HCT116 (cell line): ENCODE results near the gene EPHB2. TPM values are rescaled to one million over a fixed set of nuclear protein-coding genes. Genes with fewer than 3 reads are reported as not detected.

ENCODE experiments used
- ATAC-seq: fragments of 200-7000 bp; cut with Tn5 transposase; 2 replicates; pipeline ENCODE4 v1.9.1; 2020; ENCODE audit warnings: mild to moderate bottlenecking, moderate library complexity
- BruUV-seq: library from RNA; stranded (reverse); fragments of 400-500 nt; replicated peaks from 2 replicates; lab custom pipeline; 2021; lab: Mats Ljungman, UMichigan
- CTCF ChIA-PET: fragments of 300-600 bp; sonication (Branson Sonifier 250); formaldehyde crosslinking; loops from one replicate; lab custom pipeline; 2021; ENCODE audit warnings: antibody characterized with exemption; lab: Charles Lee
- POLR2A ChIA-PET: fragments of 300-600, 350-600 bp; sonication (Branson Sonifier 250); formaldehyde crosslinking; loops from one replicate; lab custom pipeline; 2021; ENCODE audit warnings: antibody characterized with exemption; lab: Charles Lee
- RAD21 ChIA-PET, 2 experiments: fragments of 300-600 bp; sonication (Branson Sonifier 250); formaldehyde crosslinking; loops; one replicate each; lab custom pipeline; 2023; ENCODE audit warnings: low total read pairs in 2 of 2; ENCODE audit not compliant: uncharacterized antibody in 2 of 2, unreplicated experiment in 2 of 2, low non-redundant PET in 1 of 2; lab: Charles Lee
- DNase-seq: peaks from one replicate; pipeline ENCODE4 v3.0.0-alpha.2; 2010; ENCODE audit warnings: low read depth, low spot score
- H2AFZ ChIP-seq: fragments of 200-600 bp; shearing (Covaris generic), sonication (generic); 2 replicates; pipeline ENCODE4 v1.6.1; 2017; ENCODE audit warnings: low read depth, mixed run types, mixed read lengths, antibody characterized with exemption, low read length; ENCODE audit not compliant: poor library complexity, severe bottlenecking
- H3K27ac ChIP-seq: 2 replicates; pipeline ENCODE4 v1.5.1; 2012; ENCODE audit warnings: low read depth, low read length
- H3K27me3 ChIP-seq: fragments of 200-600 bp; sonication (generic); 2 replicates; pipeline ENCODE4 v1.6.1; 2016; ENCODE audit warnings: mixed run types, low read length, mixed read lengths; ENCODE audit not compliant: insufficient read depth
- H3K36me3 ChIP-seq, 2 experiments: fragments of 200-500 bp in 1 of 2; fragments of 200-600 bp in 1 of 2; sonication (Bioruptor generic) in 1 of 2; sonication (generic) in 1 of 2; 2 replicates each; pipeline versions ENCODE4 v1.5.1 to v1.6.1; 2014 to 2016; ENCODE audit warnings: low read length in 2 of 2, inconsistent platforms in 1 of 2, mixed read lengths in 1 of 2, mixed run types in 1 of 2; ENCODE audit not compliant: insufficient read depth in 2 of 2, control insufficient read depth in 1 of 2
- H3K4me1 ChIP-seq, 2 experiments: fragments of 200-600 bp in 1 of 2; sonication (generic) in 1 of 2; 2 replicates each; pipeline versions ENCODE4 v1.5.1 to v1.6.1; 2012 to 2017; ENCODE audit warnings: low read length in 2 of 2, inconsistent platforms in 1 of 2, mild to moderate bottlenecking in 1 of 2, mixed read lengths in 1 of 2, mixed run types in 1 of 2, moderate library complexity in 1 of 2; ENCODE audit not compliant: insufficient read depth in 2 of 2, control insufficient read depth in 1 of 2
- H3K4me2 ChIP-seq: fragments of 200-600 bp; sonication (generic); 2 replicates; pipeline ENCODE4 v1.6.1; 2017; ENCODE audit warnings: mixed run types, low read length, mixed read lengths
- H3K4me3 ChIP-seq, 2 experiments: fragments of 200-600 bp in 1 of 2; sonication (generic) in 1 of 2; replicated peaks in 1 of 2; 2 replicates each; pipeline ENCODE4 v1.5.1; 2011 to 2016; ENCODE audit warnings: low read length in 2 of 2, control low read depth in 1 of 2, low read depth in 1 of 2, mild to moderate bottlenecking in 1 of 2, mixed read lengths in 1 of 2, mixed run types in 1 of 2
- H3K79me2 ChIP-seq: fragments of 200-600 bp; sonication (generic); 2 replicates; pipeline ENCODE4 v1.6.1; 2017; ENCODE audit warnings: mild to moderate bottlenecking, mixed run types, low read length, moderate library complexity, mixed read lengths; ENCODE audit not compliant: insufficient read depth
- H3K9ac ChIP-seq: fragments of 200-600 bp; sonication (generic); 2 replicates; pipeline ENCODE4 v1.6.1; 2016; ENCODE audit warnings: low read length, mixed read lengths
- H3K9me2 ChIP-seq: fragments of 200-600 bp; sonication (generic), shearing (Covaris generic); 2 replicates; pipeline ENCODE4 v1.6.1; 2017; ENCODE audit warnings: mixed run types, mild to moderate bottlenecking, moderate library complexity; ENCODE audit not compliant: insufficient read depth
- H3K9me3 ChIP-seq, 2 experiments: fragments of 200-500 bp in 1 of 2; fragments of 200-600 bp in 1 of 2; sonication (Bioruptor generic) in 1 of 2; sonication (generic) in 1 of 2; 2 replicates each; pipeline ENCODE4 v1.6.1; 2014 to 2017; ENCODE audit warnings: low read length in 2 of 2, mixed read lengths in 2 of 2, inconsistent platforms in 1 of 2, low read depth in 1 of 2, mild to moderate bottlenecking in 1 of 2, mixed run types in 1 of 2, moderate library complexity in 1 of 2; ENCODE audit not compliant: control insufficient read depth in 1 of 2, insufficient read depth in 1 of 2
- H4K20me1 ChIP-seq: fragments of 200-600 bp; sonication (generic), shearing (Covaris generic); 2 replicates; pipeline ENCODE4 v1.6.1; 2017; ENCODE audit warnings: mixed run types, mild to moderate bottlenecking, moderate library complexity; ENCODE audit not compliant: insufficient read depth
- ELF1 ChIP-seq: IDR thresholded peaks from 2 replicates; pipeline ENCODE4 v1.6.1; 2012; ENCODE audit warnings: low read depth, borderline replicate concordance
- EZH2 ChIP-seq: fragments of 200-600 bp; sonication (generic); IDR thresholded peaks from 2 replicates; pipeline ENCODE4 v1.6.1; 2017; ENCODE audit warnings: antibody characterized with exemption, mixed run types
- FOSL1 ChIP-seq: IDR thresholded peaks from 2 replicates; pipeline ENCODE4 v1.6.1; 2012; ENCODE audit warnings: low read depth
- POLR2AphosphoS5 ChIP-seq: IDR thresholded peaks from 2 replicates; pipeline ENCODE4 v1.6.1; 2011; ENCODE audit warnings: mild to moderate bottlenecking, low read depth, low read length, moderate library complexity
- SP1 ChIP-seq: IDR thresholded peaks from 2 replicates; pipeline ENCODE4 v1.6.1; 2012; ENCODE audit warnings: low read depth
- SRF ChIP-seq: IDR thresholded peaks from 2 replicates; pipeline ENCODE4 v1.6.1; 2012; ENCODE audit warnings: low read depth
- YY1 ChIP-seq: IDR thresholded peaks from 2 replicates; pipeline ENCODE4 v1.6.1; 2011; ENCODE audit warnings: low read length, low read depth, moderate library complexity, mild to moderate bottlenecking; ENCODE audit not compliant: insufficient replicate concordance; ENCODE audit errors: extremely low read depth
- ZNF274 ChIP-seq: fragments of 200-500 bp; sonication (Bioruptor generic); IDR thresholded peaks from 2 replicates; pipeline ENCODE4 v1.6.1; 2014; ENCODE audit warnings: mild to moderate bottlenecking, low read depth, low read length, inconsistent platforms
- intact Hi-C: fragments of 100-400 bp; cut with micrococcal nuclease; formaldehyde crosslinking; loops from 2 replicates; pipeline ENCODE4 v1.10.0; 2022
- total RNA-seq: library from RNA; stranded (reverse); gene quantifications from one replicate; pipeline ENCODE4 v1.2.1, GENCODE V29; 2021; ENCODE audit not compliant: unreplicated experiment
- TF ChIP-seq, protein P1 (sequence below): IDR thresholded peaks from 2 replicates; pipeline ENCODE4 v1.6.1; 2011; ENCODE audit warnings: mild to moderate bottlenecking, low read length, moderate library complexity; ENCODE audit not compliant: insufficient replicate concordance; ENCODE audit errors: extremely low read depth

Gene EPHB2
- total RNA-seq, 1 experiment from 2014 or later = 19.5 TPM

DNA sequence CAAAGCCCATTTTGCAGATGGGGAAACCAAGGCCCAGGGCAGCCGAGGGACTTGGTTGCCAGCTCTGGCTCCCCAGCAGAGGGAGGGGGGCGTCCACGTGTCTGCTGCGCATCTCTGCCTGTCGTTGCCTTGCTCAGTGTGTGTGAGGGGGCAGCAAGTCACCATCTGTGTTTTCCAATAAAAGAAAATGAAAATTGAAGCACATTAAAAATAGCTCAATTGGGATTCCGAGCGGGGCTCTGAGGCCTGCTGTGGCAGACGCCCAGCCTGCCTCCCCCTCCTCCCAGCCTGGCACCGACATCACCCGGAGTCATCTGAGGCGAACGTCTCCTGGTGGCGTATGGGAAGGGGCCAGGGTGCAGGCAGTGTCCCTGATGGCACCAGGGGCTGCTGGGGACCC is 51.2 kb downstream of the EPHB2 start:
- no peak overlapping the region for H3K27ac ChIP-seq
- H3K36me3 ChIP-seq = no peaks in the 10 kb centered on the region
- H3K9ac ChIP-seq = no peak overlapping the region
- H3K27me3 ChIP-seq = no peaks in the 10 kb centered on the region
- no peak overlapping the region for H2AFZ ChIP-seq
- no peak for TF ChIP-seq SP1
- no peak for TF ChIP-seq ELF1
- no peak for TF ChIP-seq EZH2
- no peak for TF ChIP-seq POLR2AphosphoS5
- H3K4me2 ChIP-seq = no peak overlapping the region
- no peaks in the 10 kb centered on the region for H3K9me2 ChIP-seq
- intact Hi-C loops = no loop called here
- POLR2A ChIA-PET = no interaction called here
- no peaks in the 10 kb centered on the region for H3K4me1 ChIP-seq
- RAD21 ChIA-PET = no interaction called here
- no peak overlapping the region for H3K4me3 ChIP-seq
- no peaks in the 10 kb centered on the region for H3K9me3 ChIP-seq
- CTCF ChIA-PET = no interaction called here
- no peaks in the 10 kb centered on the region for H4K20me1 ChIP-seq
- ATAC-seq (no peak), DNase-seq (no peak)
- no TSS peak for BruUV-seq
- no peaks in the 10 kb centered on the region for H3K79me2 ChIP-seq

DNA sequence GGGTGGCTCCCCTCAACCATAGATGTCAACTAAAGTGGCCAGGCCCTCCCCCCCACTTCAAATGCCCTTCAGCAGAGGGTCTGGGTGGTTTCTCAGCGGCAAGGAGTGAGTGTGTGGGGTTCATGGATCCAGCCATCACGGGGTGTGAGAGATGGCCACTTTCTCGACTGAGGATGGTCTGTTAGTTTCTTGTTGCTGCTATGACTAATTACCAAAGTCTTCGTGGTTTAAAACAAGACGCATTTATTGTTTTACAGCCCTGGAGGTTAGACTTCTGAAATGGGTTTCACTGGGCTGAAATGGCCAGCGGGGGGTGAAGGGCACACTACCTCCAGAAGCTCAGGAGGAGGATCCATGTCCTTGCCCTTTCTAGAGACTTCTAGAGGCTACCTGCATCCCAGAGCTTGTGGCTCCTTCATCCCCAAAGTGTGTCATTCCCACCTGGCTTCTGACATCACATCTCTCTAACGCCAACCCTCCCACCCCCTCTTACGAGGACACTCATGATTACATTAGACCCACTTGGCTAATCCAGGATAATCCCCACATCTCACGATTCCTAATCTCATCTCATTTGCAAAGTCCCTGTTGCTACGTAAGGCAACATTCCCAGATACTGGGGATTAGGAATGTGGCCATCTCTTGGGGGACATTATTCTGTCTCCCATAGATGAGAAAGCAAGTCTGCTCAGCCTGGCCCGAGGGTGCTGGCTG is 53.0 kb downstream of the EPHB2 start:
- no peaks in the 10 kb centered on the region for H4K20me1 ChIP-seq
- ATAC-seq (no peak), DNase-seq (no peak)
- RAD21 ChIA-PET = no interaction called here
- no peaks in the 10 kb centered on the region for H3K9me3 ChIP-seq
- H2AFZ ChIP-seq = no peak overlapping the region
- H3K4me3 ChIP-seq = no peak overlapping the region
- H3K27me3 ChIP-seq = no peaks in the 10 kb centered on the region
- intact Hi-C loops = no loop called here
- H3K9ac ChIP-seq = no peak overlapping the region
- H3K79me2 ChIP-seq = no peaks in the 10 kb centered on the region
- BruUV-seq = no TSS peak
- POLR2A ChIA-PET = no interaction called here
- no peaks in the 10 kb centered on the region for H3K4me1 ChIP-seq
- no peak overlapping the region for H3K27ac ChIP-seq
- no peaks in the 10 kb centered on the region for H3K36me3 ChIP-seq
- H3K4me2 ChIP-seq = no peak overlapping the region
- TF ChIP-seq, protein P1, sequence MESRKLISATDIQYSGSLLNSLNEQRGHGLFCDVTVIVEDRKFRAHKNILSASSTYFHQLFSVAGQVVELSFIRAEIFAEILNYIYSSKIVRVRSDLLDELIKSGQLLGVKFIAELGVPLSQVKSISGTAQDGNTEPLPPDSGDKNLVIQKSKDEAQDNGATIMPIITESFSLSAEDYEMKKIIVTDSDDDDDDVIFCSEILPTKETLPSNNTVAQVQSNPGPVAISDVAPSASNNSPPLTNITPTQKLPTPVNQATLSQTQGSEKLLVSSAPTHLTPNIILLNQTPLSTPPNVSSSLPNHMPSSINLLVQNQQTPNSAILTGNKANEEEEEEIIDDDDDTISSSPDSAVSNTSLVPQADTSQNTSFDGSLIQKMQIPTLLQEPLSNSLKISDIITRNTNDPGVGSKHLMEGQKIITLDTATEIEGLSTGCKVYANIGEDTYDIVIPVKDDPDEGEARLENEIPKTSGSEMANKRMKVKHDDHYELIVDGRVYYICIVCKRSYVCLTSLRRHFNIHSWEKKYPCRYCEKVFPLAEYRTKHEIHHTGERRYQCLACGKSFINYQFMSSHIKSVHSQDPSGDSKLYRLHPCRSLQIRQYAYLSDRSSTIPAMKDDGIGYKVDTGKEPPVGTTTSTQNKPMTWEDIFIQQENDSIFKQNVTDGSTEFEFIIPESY = no peak
- TF ChIP-seq SRF (no peak), ZNF274 (no peak), POLR2AphosphoS5 (no peak), ELF1 (no peak), YY1 (no peak), FOSL1 (no peak)
- CTCF ChIA-PET = no interaction called here
- H3K9me2 ChIP-seq = no peaks in the 10 kb centered on the region
